Effector memory CD8-positive, alpha-beta T cell (primary cell): Measurements from ENCODE around the gene BCL6.

Experiments
- ATAC-seq: fragments of 150-1000 bp; cut with Tn5 transposase; replicated peaks from 2 replicates; pipeline ENCODE4 v1.10.0; 2021; ENCODE audit warnings: mild to moderate bottlenecking, moderate library complexity
- DNase-seq, 3 experiments: peaks; one replicate each; pipeline ENCODE4 v3.0.0; 2021
- H3K27ac Mint-ChIP-seq, 2 donors: one replicate each; pipeline ENCODE4 v1.8.0; 2022; ENCODE audit warnings: mild to moderate bottlenecking in 2 of 2, mixed read lengths in 2 of 2, moderate library complexity in 2 of 2
- H3K27me3 Mint-ChIP-seq, 2 donors: one replicate each; pipeline ENCODE4 v1.8.0; 2022; ENCODE audit warnings: mixed read lengths in 2 of 2
- H3K36me3 Mint-ChIP-seq: one replicate; pipeline ENCODE4 v1.8.0; 2022; ENCODE audit warnings: mild to moderate bottlenecking, moderate library complexity, mixed read lengths; ENCODE audit not compliant: insufficient read depth
- H3K4me1 Mint-ChIP-seq, 2 donors: one replicate each; pipeline ENCODE4 v1.8.0; 2022; ENCODE audit warnings: low read depth in 2 of 2, mixed read lengths in 2 of 2
- H3K4me3 Mint-ChIP-seq, 2 donors: one replicate each; pipeline ENCODE4 v1.8.0; 2022; ENCODE audit warnings: mild to moderate bottlenecking in 2 of 2, mixed read lengths in 2 of 2, moderate library complexity in 2 of 2
- H3K9me3 Mint-ChIP-seq, 2 donors: one replicate each; pipeline ENCODE4 v1.8.0; 2022; ENCODE audit warnings: mixed read lengths in 2 of 2

BCL6 gene

GRCh38 chr3:187773233-187774184, 28.2 kb upstream of the BCL6 start:
- Mint-ChIP-seq H3K36me3 (peaks cover 10% of the 10 kb centered on the region), H3K4me3 (no peak overlapping the region), H3K9me3 (no peaks in the 10 kb centered on the region), H3K27ac (no peak overlapping the region), H3K27me3 (no peaks in the 10 kb centered on the region), H3K4me1 (peaks cover 25 to 28% of the 10 kb centered on the region in 2 donors)
- ATAC-seq (no peak), DNase-seq (no peak)

GRCh38 chr3:187770224-187770623, 25.0 kb upstream of the BCL6 start:
- peak overlapping the region in 1 of 2 donors; percentile 14 for H3K27ac Mint-ChIP-seq
- H3K4me1 Mint-ChIP-seq, result peaks cover 10 to 14% of the 10 kb centered on the region in 2 donors
- DNase-seq, result no peak
- peak; percentile 83 for ATAC-seq
- no peaks in the 10 kb centered on the region for H3K9me3 Mint-ChIP-seq
- H3K27me3 Mint-ChIP-seq, result peaks cover 0 to 5% of the 10 kb centered on the region in 2 donors
- H3K36me3 Mint-ChIP-seq, result peaks cover 2% of the 10 kb centered on the region
- no peak overlapping the region for H3K4me3 Mint-ChIP-seq

GRCh38 chr3:187769771-187770170, 24.5 kb upstream of the BCL6 start:
- Mint-ChIP-seq H3K4me3 (no peak overlapping the region), H3K27ac (peak overlapping the region in 1 of 2 donors; percentile 14), H3K9me3 (no peaks in the 10 kb centered on the region), H3K27me3 (peaks cover 0 to 5% of the 10 kb centered on the region in 2 donors), H3K4me1 (peaks cover 10 to 14% of the 10 kb centered on the region in 2 donors), H3K36me3 (peaks cover 2% of the 10 kb centered on the region)
- ATAC-seq (peak; percentile 10), DNase-seq (no peak)

DNA sequence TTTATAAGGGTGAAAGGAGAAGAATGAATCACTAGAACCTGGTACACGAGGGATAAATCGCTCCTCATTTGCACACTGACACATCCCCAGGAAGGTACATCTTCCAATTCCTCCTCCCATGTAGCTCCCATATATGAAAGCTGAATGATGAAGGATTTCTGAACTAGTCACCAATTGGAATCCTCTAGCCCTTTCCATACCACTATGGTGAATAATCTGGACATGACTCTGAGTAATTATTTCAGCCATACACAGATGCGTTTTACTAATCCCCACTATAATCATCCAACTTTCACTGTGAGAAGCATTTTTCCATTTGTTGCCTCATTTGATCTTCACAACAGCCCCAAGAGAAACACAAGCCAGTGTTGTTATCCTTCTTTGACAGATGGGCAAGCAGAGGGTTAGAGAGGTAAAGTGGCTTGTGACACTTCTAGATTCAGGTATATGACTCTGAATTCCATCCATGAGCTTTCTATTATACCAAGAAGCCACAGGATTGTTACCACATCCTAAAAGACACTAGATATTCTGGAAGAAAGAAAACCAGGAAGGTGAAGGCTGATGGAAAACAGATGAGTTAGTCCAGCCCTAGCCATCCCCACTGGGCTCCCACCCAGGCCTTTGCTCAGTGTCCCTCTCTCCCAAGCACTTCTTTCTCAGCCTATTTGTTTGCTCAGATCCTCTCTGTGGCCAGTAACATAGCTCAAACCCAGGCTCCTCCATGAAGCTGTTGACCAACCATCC, 22.2 kb upstream of the BCL6 start:
- no peak for ATAC-seq
- Mint-ChIP-seq H3K36me3 (peaks cover 2% of the 10 kb centered on the region), H3K27ac (no peak overlapping the region), H3K4me1 (peaks cover 10 to 12% of the 10 kb centered on the region in 2 donors), H3K4me3 (no peak overlapping the region), H3K27me3 (peaks cover 0 to 5% of the 10 kb centered on the region in 2 donors), H3K9me3 (no peaks in the 10 kb centered on the region)
- no peak for DNase-seq

DNA sequence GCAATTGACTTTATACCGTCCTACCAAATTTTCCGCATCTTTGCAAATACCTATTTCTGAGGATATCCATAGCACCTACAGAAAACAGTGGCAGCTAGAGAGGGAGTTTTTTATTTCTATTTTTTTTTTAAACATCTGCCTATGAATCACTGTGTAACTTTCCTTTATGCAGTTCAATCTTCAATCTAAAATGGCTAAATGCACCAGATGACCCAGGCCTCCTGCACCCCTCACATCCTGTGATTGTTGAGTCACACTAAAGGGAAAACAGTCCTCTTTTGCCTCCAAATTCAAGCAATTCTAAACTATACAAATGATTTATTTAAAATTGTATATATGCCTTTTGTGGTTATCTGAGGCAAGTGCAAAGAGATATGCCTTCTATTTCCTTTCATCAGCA, 20.1 kb upstream of the BCL6 start:
- no peak for ATAC-seq

DNA sequence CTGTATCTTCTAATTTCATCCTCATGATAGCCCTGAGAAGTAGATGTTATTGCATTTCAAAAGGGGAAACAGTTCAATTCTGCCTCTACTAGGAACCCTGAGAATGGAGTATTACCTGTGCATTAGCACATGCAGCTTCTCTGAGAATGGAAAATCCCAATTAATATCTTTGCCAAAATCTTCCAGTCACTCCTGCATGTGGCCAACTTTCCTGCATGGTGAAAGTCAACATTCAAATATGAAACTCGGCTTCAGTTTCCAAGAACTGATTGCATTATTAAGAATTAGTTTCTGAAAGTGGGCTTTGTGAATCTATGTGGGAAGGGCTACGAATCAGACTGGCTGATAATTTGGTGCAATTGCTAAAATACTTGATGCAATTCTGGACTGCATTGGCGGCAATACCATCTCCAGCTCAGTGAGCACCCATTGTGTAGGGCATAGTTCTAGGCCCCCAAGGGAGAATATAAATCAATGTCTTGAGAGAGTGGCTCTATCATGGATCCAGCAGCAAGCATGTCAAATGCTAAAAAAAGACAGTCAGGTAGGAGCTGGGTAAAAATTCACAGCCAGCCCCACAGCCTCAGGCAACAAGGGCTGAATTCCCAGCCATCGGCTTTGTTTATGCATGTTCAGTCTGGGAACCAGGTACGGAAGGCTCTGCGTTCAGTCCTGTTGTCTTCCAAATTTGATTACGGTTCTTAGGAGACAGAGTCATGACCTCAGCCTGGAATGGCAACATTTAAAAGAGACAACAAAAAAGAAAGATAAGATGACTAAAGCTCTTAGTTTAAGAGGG, 18.8 kb upstream of the BCL6 start:
- no peaks in the 10 kb centered on the region for H3K9me3 Mint-ChIP-seq
- ATAC-seq (no peak), DNase-seq (no peak)
- no peak overlapping the region for H3K4me3 Mint-ChIP-seq
- no peak overlapping the region for H3K27ac Mint-ChIP-seq
- peaks cover 0 to 5% of the 10 kb centered on the region in 2 donors for H3K27me3 Mint-ChIP-seq
- H3K36me3 Mint-ChIP-seq, result no peaks in the 10 kb centered on the region
- peaks cover under 1 to 4% of the 10 kb centered on the region in 2 donors for H3K4me1 Mint-ChIP-seq

More for the DNA sequence above, 20.1 kb upstream of the BCL6 start:
- Mint-ChIP-seq H3K4me3 (no peak overlapping the region), H3K27me3 (peaks cover 0 to 5% of the 10 kb centered on the region in 2 donors), H3K36me3 (peaks cover 2% of the 10 kb centered on the region), H3K9me3 (no peaks in the 10 kb centered on the region), H3K4me1 (peaks cover 8 to 10% of the 10 kb centered on the region in 2 donors), H3K27ac (no peak overlapping the region)
- DNase-seq, result no peak

DNA sequence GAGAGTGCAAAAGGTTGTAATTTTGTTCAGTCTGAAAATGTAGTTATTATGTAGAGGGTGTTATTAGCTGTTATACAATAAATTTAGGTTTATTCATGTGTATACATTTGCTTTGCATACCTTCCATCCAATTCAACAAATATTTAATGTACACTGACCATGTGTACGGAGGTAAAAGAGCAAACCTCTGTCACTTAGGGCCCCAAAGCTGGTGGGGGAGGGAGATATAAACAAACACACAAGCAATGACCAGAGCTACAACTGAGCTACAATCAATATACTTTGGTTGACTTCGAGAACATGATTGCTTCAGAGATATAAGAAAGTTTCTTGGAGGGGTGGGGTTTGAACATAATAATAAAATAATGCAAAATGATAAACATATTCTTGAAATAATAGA, 17.5 kb upstream of the BCL6 start:
- peaks cover 0 to 5% of the 10 kb centered on the region in 2 donors for H3K27me3 Mint-ChIP-seq
- ATAC-seq (no peak), DNase-seq (no peak)
- H3K9me3 Mint-ChIP-seq, result no peaks in the 10 kb centered on the region
- no peaks in the 10 kb centered on the region for H3K36me3 Mint-ChIP-seq
- H3K4me3 Mint-ChIP-seq, result no peak overlapping the region
- H3K27ac Mint-ChIP-seq, result no peak overlapping the region
- no peaks in the 10 kb centered on the region for H3K4me1 Mint-ChIP-seq

GRCh38 chr3:187759601-187760000, 14.3 kb upstream of the BCL6 start:
- H3K4me1 Mint-ChIP-seq, result no peaks in the 10 kb centered on the region
- no peaks in the 10 kb centered on the region for H3K36me3 Mint-ChIP-seq
- no peak for ATAC-seq
- H3K4me3 Mint-ChIP-seq, result no peak overlapping the region
- no peak overlapping the region for H3K27ac Mint-ChIP-seq
- H3K27me3 Mint-ChIP-seq, result no peaks in the 10 kb centered on the region
- H3K9me3 Mint-ChIP-seq, result no peaks in the 10 kb centered on the region
- no peak for DNase-seq

GRCh38 chr3:187758318-187758955, 13.2 kb upstream of the BCL6 start:
- Mint-ChIP-seq H3K27me3 (no peaks in the 10 kb centered on the region), H3K4me3 (no peak overlapping the region), H3K36me3 (no peaks in the 10 kb centered on the region), H3K9me3 (no peaks in the 10 kb centered on the region), H3K27ac (no peak overlapping the region), H3K4me1 (no peaks in the 10 kb centered on the region)
- no peak for DNase-seq
- no peak for ATAC-seq

DNA sequence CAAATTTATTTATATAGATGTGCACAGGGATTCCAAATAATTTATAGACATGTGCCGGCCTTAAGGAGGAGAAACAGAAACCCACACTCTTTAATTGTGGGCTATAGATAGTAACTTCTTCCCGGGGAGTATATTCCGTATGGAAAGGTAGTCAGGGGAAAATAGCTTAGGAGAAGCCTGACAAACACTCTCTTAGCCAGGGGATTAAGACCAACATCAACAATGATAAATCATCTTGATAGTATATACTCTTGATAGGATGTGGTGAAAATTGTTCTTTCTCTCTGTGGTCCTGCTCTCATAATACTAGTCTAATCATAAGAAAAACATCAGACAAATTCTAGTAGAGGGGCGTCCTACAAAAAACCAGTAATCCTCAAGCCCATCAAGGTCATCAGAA, 8.2 kb upstream of the BCL6 start:
- DNase-seq (no peak), ATAC-seq (no peak)
- no peaks in the 10 kb centered on the region for H3K9me3 Mint-ChIP-seq
- no peaks in the 10 kb centered on the region for H3K36me3 Mint-ChIP-seq
- no peak overlapping the region for H3K4me3 Mint-ChIP-seq
- H3K27ac Mint-ChIP-seq, result no peak overlapping the region
- H3K4me1 Mint-ChIP-seq, result peaks cover 0 to 1% of the 10 kb centered on the region in 2 donors
- no peaks in the 10 kb centered on the region for H3K27me3 Mint-ChIP-seq

- Mint-ChIP-seq H3K27me3 (no peaks in the 10 kb centered on the region), H3K9me3 (no peaks in the 10 kb centered on the region), H3K4me3 (no peak overlapping the region), H3K27ac (no peak overlapping the region), H3K4me1 (peaks cover 14 to 29% of the 10 kb centered on the region in 2 donors), H3K36me3 (peaks cover 10% of the 10 kb centered on the region)
- no peak for ATAC-seq
- DNase-seq, result no peak
Observed at GRCh38 chr3:187750513-187751123, 5.3 kb upstream of the BCL6 start.

DNA sequence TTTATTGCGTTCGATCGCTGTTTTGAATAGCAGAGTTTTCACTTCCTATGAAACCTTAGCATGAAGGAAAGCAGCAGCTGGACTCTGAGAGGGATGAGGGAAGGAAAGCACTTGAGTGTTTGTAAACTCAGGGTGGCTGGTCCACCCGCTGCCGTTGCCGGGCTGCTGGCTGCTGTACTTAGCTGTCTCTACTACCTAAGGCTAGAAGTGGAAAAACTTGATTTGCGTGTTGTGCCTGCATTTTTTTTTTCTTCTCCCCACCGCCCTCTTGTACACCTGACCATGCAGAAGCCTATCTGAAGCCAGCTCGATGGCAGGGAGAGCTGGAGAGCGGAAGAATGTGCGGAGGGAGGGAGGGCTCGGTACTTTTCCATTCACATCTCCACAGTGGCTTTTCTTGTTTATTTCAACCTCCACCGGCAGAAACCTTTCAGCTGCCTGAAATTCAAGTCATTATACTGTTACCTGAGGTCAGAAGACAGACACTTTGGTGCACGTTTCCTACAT, 4.8 kb upstream of the BCL6 start:
- H3K27me3 Mint-ChIP-seq, result no peaks in the 10 kb centered on the region
- H3K9me3 Mint-ChIP-seq, result no peaks in the 10 kb centered on the region
- no peak overlapping the region for H3K27ac Mint-ChIP-seq
- H3K36me3 Mint-ChIP-seq, result peaks cover 16% of the 10 kb centered on the region
- peaks cover 16 to 33% of the 10 kb centered on the region in 2 donors for H3K4me1 Mint-ChIP-seq
- no peak for ATAC-seq
- DNase-seq, result no peak
- H3K4me3 Mint-ChIP-seq, result no peak overlapping the region
